GM21515 (cell line): ENCODE results near the gene SRD5A3.
"Not testable (repeated sequence)": the region's sequence is repeated elsewhere in the genome, so short reads cannot be mapped to it uniquely, and the experiment has no call there.

Source experiments
- ATAC-seq: cut with Tn5 transposase; IDR thresholded peaks from one replicate; pipeline ENCODE4 v1.9.1; 2021; ENCODE audit not compliant: unreplicated experiment

The SRD5A3 gene

GRCh38 chr4:55345054-55345453 is 988 bp upstream of the SRD5A3 start:
- ATAC-seq: no peak

DNA sequence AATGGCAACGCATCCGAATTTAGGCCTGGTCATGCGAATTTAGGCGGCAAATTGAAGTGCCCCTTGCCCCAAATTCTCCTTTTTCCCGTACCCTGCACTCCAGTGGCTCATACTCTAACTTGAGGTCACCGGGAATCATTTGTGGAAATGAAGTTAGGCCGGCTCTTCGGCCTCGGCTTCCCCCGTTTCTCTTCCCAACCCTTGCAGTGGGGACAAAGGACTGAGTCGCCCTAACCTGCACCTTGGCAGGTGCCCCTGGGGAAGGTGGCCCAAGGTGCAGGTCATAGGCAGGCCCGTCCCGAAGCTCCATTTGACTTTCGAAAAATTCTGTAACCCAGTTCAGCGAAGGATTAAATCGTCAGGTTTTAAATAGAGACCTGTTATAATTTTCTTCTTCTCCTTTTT is 811 bp downstream of the SRD5A3 start:
- no peak for ATAC-seq

GRCh38 chr4:55347610-55348228 is 1.7 kb downstream of the SRD5A3 start:
- no peak for ATAC-seq

DNA sequence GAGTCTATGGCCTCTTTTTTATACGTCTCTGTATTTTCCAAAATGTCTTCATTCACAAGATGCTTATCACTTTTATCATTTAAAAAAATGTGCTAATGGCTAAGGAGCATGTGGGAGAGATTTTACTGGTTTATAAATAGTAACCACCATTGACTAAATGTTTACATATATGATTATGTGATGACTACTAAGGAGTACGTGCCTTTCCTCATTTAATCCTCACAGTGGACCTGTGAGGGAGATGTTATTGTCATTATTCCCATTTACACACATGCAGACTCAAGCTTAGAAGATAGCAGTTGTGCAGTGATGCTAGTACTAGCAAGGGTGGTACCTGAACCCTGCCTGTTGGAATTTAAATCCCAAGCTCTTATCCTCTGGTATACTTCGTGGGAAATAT is 2.4 kb downstream of the SRD5A3 start:
- no peak for ATAC-seq

- not testable (repeated sequence) for ATAC-seq
Measured at GRCh38 chr4:55350870-55351269, 4.8 kb downstream of the SRD5A3 start.

DNA sequence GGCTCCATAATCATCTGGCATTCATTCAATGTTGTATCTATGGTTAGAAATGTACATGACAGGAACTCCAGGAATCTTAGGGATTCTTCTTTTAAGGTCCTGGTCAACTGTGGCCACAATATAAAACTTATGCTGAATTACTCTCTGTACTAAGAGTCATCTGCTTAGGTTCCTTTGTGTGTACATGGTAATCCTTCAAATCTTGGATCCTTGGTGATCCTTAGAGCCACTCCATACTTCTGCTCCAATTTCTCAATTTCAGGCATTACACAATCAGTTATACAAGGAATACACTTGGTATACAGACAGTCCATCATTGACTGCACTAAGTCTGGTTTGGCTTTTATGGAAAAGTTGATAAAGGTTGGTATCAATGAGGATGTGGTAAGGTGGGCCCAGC is 5.8 kb downstream of the SRD5A3 start:
- no peak for ATAC-seq

DNA sequence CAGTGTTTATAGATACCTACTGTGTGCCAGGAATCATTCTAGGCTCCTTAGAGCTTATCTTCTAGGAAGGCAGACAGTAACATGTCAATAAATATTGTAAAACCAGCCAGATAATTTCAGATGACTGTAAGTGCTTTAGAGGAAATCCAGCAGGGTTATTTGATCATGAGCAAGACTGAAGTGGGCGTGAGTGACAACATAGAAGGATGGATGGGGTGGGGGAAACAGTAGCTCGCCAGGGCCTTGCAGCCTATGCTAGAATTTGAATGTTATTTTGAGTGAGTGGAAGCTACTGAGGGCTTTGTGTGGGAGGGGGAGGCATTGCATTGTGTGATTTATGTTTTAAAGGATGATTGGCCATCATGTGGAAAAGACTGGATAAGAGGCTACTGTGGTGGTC is 6.7 kb downstream of the SRD5A3 start:
- no peak for ATAC-seq

- not testable (repeated sequence) for ATAC-seq
Measured at GRCh38 chr4:55353228-55353747, 7.2 kb downstream of the SRD5A3 start.

DNA sequence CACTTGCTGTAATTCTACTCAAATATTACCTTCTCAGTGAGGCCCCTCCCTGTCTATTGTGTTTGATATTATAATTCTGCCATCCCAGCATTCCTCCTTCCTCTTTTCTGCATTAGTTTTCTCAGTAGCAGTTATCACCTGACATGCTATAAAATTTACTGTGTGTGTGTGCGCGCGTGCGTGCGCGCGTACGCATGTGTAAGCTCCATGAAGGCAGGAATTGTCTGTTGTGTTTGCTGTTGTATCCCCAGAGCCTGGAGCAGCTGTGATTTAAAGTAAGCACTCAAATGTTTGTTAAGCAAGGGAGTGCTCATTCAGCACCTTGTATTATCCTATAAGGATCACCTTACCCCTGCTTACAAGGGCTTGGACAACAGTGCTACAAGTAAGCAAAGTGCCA is 8.6 kb downstream of the SRD5A3 start:
- ATAC-seq: no peak

DNA sequence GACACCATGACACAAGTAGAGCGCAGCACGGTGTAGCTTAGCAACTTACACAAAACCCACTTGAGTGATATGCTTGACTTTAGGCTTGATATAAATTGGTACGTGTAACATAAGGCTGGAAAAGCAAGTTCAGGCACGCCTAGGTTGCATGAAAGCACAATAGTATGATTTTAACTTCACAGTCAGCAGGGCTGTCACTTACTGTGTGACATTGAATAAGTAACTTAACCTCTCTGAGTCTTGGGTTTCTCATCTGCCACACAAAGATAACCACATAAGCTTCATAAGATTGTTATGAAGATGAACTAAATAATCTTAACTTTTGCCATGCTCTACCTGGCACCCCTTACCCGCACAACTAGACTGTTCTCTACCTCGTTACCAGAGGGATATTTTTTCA is 9.5 kb downstream of the SRD5A3 start:
- ATAC-seq: no peak

DNA sequence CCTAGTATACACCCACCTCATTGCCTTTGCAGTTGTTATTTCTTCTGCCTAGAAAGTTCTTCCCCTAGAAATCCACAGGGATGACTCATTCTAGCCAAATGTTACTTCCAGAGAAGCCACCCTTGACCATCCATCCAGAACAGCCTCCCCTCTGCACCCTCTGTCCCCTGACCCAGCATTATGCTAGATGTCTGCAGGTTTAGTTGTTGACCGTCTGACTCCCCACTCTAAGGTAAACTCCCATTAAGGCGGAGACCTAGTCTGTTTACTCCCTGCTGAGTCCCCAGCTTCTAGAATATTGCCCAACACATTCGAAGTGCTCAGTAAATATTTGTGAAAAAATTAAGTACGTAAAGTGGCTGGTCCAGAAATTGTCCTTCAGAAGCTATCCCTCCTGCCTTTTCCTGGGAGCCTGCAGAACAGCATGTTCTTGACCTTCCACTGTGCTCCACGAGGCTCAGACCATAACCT is 11.0 kb downstream of the SRD5A3 start:
- no peak for ATAC-seq

DNA sequence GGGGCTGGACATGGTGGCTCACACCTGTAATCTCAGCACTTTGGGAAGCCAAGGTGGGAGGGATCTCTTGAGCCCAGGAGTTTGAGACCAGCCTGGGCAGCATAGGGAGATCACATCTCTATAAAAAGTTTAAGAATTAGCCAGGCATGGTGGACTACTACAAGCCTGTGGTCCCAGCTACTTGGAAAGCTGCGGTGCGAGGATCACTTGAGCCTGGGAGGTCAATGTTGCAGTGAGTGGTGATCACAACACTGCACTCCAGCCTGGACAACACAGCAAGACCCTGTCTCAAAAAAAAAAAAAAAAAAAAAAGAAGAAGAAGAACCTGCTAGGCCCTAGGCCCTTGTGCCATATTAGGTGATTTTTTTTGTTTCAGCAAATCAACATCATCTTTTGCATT is 12.2 kb downstream of the SRD5A3 start:
- no peak for ATAC-seq

DNA sequence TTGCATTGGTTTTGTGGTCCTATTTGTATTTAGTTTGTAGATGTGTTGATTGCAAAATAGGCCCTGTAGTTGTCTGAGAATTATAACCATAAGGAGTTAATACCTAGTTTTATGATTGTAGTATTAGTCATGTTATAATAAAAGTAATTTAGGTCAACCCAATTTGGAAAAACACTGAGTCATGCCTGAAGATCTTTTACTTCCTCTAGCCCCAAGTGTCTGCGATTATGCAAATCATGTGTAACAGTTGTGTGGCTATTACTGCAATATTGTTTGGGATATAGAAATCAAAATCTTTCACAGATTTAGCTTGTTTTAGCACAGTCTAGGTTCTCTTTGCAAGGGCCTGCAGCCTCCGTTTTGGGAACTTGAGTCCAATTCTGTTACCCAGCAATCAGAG is 12.6 kb downstream of the SRD5A3 start:
- peak; percentile 69 for ATAC-seq

GRCh38 chr4:55359397-55359916 is 13.4 kb downstream of the SRD5A3 start:
- ATAC-seq: no peak

- not testable (repeated sequence) for ATAC-seq
Measured at GRCh38 chr4:55362938-55363337, 16.9 kb downstream of the SRD5A3 start.

DNA sequence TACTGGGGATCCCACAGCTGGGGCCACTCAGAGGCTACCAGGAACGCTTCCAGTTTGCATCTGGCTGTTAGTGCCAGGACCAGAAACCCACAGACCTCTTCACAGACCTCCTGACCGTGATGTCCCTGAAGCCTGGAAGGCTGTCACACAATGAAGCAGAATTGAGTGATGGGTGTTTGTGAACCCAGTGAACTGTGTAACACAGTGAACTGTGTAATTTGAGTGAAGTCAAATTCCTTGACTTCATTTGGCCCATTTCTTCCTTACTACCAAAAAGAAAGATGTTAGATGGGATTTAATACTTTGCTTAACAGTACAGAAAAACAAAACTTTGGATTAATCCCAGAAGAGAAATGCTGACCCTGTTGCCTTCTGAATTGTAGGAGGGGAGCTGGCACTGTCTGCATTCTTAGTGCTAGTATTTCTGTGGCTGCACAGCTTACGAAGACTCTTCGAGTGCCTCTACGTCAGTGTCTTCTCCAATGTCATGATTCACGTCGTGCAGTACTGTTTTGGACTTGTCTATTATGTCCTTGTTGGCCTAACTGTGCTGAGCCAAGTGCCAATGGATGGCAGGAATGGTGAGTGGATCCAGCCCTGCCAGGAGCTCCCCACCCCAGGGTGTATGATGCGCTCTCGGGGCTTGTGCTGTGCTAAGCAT is 17.8 kb downstream of the SRD5A3 start:
- ATAC-seq: no peak

DNA sequence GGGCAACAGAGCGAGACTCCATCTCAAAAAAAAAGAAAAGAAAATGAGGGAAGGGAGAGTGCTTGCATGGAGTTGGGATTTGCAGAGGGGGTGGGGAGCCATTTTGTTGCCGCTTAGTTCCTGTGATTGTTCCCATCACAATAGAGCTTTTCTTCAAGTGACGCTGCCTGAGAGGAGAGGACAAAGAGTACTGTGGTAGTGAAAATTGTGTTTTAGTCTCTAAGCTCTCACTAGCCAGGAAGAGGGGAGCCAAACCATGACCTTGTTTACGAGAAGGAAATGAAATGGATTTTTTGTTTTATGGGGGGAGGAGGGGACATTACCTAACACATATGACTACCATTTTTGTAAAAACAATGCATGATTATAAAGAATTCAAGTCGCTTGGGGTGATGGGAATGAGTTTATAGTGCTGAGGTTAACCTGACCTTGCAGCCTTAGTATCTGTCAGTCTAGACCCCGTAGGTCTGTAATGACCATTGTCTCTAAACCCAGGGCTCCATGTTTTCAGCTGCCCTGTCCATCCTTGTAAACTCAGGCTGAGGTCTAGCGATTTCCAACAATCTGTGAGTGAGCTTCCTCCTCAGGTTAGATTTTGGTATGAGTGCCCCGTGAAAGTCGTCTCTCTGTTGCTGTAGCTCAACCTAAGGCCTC is 18.8 kb downstream of the SRD5A3 start:
- no peak for ATAC-seq

DNA sequence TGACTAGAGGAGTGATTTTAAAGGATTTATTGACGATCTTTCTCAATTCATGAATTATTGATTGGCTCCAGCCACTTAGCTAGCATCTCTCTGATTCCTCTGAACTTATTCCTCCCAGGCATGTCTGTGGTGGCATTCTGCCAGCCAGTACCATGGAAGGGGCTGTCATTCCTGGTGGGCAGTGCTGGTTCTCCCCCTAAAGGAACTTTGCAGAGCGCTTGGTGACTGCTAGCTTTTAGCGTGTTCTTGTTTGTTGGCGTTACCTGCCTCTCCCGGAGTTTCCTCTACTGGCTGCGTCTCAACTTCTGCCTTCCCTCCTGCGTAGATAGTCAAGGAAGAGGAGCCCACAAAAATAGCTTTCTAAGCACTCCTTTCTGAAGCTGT is 19.3 kb downstream of the SRD5A3 start:
- ATAC-seq: no peak

GRCh38 chr4:55366621-55367020 is 20.6 kb downstream of the SRD5A3 start:
- ATAC-seq: no peak

- no peak for ATAC-seq
Measured at GRCh38 chr4:55367084-55367722, 21.2 kb downstream of the SRD5A3 start.

GRCh38 chr4:55369968-55370367 is 23.9 kb downstream of the SRD5A3 start:
- ATAC-seq: no peak
